GM12892 (cell line): ENCODE data around the gene ZNF862. TPM values are rescaled to one million over a fixed set of nuclear protein-coding genes. Genes with fewer than 3 reads are reported as not detected.

Source experiments
- DNase-seq: peaks from one replicate; pipeline ENCODE4 v3.0.0; 2011; ENCODE audit not compliant: insufficient read length
- FAIRE-seq: peaks from 2 replicates; lab custom pipeline; 2011; peaks lifted over from hg19 to GRCh38; lab: Jason Lieb, UNC
- POLR2A ChIP-seq: IDR thresholded peaks from 2 replicates; pipeline ENCODE4 v1.6.1; 2011; ENCODE audit warnings: low read depth, low read length, control low read depth
- POLR2AphosphoS5 ChIP-seq: IDR thresholded peaks from 2 replicates; pipeline ENCODE4 v1.6.1; 2011; ENCODE audit warnings: low read depth, low read length, control low read depth
- TAF1 ChIP-seq: IDR thresholded peaks from 2 replicates; pipeline ENCODE4 v1.6.1; 2011; ENCODE audit warnings: low read depth, mild to moderate bottlenecking, control low read depth, low read length, borderline replicate concordance
- polyA plus RNA-seq: library from polyadenylated mRNA; unstranded; fragments of >200 nt; gene quantifications from one replicate; pipeline ENCODE4 v1.2.1, GENCODE V29; 2012; ENCODE audit warnings: missing spikeins, inconsistent platforms; ENCODE audit not compliant: missing spikeins

ZNF862 gene
- 4.6 TPM for polyA plus RNA-seq

DNA sequence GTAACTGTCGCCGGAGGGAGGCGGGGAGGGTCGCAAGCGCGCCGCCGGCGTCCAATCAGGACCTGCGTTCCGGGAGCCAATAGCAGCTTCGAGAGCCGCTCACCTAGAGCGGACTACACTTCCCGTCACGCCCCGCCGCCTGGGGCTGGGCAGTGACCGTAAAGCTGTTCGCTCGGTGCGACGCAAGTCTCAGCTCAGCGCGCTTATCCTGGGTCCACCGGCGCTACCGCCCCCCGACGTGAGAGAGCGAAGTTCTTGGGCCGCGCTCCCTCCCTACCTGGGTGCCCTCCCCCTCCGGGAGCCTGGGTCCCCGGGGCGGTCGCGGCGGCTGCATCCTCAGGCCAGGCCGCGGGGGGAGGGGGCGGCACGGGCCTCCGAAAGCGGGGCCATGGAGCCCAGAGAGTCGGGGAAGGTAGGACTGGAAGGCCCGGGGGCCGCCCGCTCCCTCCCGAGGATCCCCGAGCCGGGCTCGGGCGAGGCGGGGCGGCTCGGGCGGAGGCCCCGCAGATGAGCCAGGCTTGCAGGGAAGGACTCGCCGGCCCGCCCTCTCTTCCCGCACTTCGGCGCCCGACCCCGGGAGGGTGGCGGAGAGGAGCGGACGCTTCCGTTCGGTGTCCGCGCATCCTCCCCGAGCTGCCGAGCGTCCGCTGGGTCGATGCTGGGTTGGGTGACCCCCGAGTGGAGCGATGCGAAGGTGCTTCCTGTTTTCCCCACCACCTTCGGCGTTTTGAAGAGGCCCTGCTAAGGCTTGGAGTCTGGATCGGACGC is at the start of gene ZNF862:
TSS of gene ZNF862 (plus strand) at position 152 of the 768 bp plus-strand sequence. CDS start at position 389, 237 bp downstream.
- peak; percentile 98 for DNase-seq
- FAIRE-seq = peak; percentile 99
- 0 out of 2 replicates have a peak, but pooled peaks have one; percentile 23 for TF ChIP-seq TAF1
- TF ChIP-seq POLR2AphosphoS5 = peak; percentile 61
- TF ChIP-seq POLR2A = peak; percentile 74; the same call in 1 of the 2 replicates

DNA sequence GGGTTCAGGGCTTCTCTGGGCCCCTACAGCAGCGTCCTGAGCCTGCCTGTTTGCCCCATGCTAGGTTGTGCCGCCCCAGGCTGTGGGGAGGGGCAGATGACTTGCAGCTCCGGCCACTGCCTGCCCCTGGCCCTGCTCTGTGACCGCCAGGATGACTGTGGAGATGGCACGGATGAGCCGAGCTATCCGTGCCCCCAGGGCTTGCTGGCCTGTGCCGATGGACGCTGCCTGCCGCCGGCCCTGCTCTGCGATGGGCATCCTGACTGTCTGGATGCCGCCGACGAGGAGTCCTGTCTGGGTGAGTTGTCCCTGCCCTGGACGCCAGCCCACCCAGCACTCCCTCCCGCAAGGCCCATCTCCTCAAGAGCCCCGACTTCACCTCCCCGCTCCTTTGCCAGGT is 49.1 kb upstream of the ZNF862 start:
- no peak for FAIRE-seq

DNA sequence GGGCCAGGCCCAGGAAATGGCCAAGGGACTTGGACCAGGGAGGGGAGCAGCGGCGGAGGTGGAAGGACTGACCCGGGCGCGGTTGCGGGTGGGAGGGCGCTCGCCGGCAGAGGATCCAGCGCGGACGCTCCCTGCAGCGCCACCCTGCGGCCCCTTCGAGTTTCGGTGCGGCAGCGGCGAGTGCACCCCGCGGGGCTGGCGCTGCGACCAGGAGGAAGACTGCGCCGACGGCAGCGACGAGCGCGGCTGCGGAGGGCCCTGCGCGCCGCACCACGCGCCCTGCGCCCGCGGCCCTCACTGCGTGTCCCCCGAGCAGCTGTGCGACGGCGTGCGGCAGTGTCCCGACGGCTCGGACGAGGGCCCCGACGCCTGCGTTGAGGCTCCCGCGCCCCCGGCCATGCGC is 48.0 kb upstream of the ZNF862 start:
- no peak for FAIRE-seq
- no peak for DNase-seq
- TF ChIP-seq TAF1 (no peak), POLR2AphosphoS5 (no peak), POLR2A (no peak)

More for the DNA sequence above, 49.1 kb upstream of the ZNF862 start:
- no peak for DNase-seq
- no peak for TF ChIP-seq POLR2AphosphoS5
- no peak for TF ChIP-seq TAF1
- no peak for TF ChIP-seq POLR2A

GRCh38 chr7:149790754-149791360 is 47.3 kb upstream of the ZNF862 start:
- no peak for DNase-seq
- no peak for FAIRE-seq
- TF ChIP-seq TAF1 (no peak), POLR2AphosphoS5 (no peak), POLR2A (no peak)

GRCh38 chr7:149791411-149792219 is 46.6 kb upstream of the ZNF862 start:
- no peak for FAIRE-seq
- TF ChIP-seq POLR2A = no peak
- no peak for TF ChIP-seq POLR2AphosphoS5
- TF ChIP-seq TAF1 = no peak
- no peak for DNase-seq

DNA sequence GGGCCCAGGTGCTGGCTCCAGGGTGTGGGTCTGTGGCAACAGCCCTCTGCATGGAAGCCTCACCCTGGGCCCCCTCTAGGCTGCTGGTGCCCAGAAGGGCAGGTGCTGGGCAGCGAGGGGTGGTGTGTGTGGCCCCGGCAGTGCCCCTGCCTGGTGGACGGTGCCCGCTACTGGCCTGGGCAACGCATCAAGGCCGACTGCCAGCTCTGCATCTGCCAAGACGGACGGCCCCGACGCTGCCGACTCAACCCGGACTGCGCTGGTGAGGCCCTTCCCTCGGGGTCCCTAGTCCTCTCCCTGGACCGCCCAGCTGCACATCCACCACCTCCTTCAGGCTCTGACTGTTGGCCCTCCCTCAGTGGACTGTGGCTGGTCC is 46.0 kb upstream of the ZNF862 start:
- TF ChIP-seq POLR2AphosphoS5 = no peak
- no peak for TF ChIP-seq TAF1
- no peak for TF ChIP-seq POLR2A
- no peak for FAIRE-seq
- no peak for DNase-seq

DNA sequence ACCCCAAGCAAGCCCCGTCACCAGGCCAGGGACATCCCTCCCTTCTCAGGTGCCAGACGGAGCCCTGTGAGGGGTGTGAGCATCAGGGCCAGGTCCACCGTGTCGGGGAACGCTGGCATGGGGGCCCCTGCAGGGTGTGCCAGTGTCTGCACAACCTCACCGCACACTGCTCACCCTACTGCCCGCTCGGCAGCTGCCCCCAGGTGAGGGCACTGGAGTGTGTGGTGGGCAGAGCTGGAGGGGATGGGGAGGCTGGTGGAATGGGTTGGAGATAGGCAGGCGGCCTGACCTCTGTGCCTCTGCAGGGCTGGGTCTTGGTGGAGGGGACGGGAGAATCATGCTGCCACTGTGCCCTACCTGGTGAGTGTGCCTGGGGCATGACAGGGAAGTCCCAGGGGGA is 44.9 kb upstream of the ZNF862 start:
- no peak for FAIRE-seq
- no peak for DNase-seq
- TF ChIP-seq POLR2AphosphoS5 (no peak), POLR2A (no peak), TAF1 (no peak)

GRCh38 chr7:149794661-149795060 is 43.5 kb upstream of the ZNF862 start:
- TF ChIP-seq TAF1 (no peak), POLR2A (no peak)
- FAIRE-seq = no peak
- DNase-seq = no peak

- no peak for TF ChIP-seq POLR2AphosphoS5
- no peak for TF ChIP-seq POLR2A
- no peak for TF ChIP-seq TAF1
- FAIRE-seq (no peak), DNase-seq (no peak)
Measured at GRCh38 chr7:149795126-149795525, 43.0 kb upstream of the ZNF862 start.

- TF ChIP-seq POLR2A (no peak), POLR2AphosphoS5 (no peak), TAF1 (no peak)
- no peak for DNase-seq
- no peak for FAIRE-seq
Measured at GRCh38 chr7:149796287-149796860, 41.8 kb upstream of the ZNF862 start.

GRCh38 chr7:149797771-149798170 is 40.4 kb upstream of the ZNF862 start:
- DNase-seq = no peak
- FAIRE-seq = no peak
- no peak for TF ChIP-seq POLR2A
- no peak for TF ChIP-seq POLR2AphosphoS5
